ENCODE data around the gene IRAK3. TPM values are rescaled to one million over a fixed set of nuclear protein-coding genes. Genes with fewer than 3 reads are reported as not detected.
A peak's percentile ranks its signal among the peaks of the same experiment; 100 is the strongest.
"Not testable (repeated sequence)": the region's sequence is repeated elsewhere in the genome, so short reads cannot be mapped to it uniquely, and the experiment has no call there.

IRAK3 gene
- total RNA-seq, 2 donors from 2014 or later: 0.27 to 0.59 TPM

GRCh38 chr12:66176105-66176900, 12.7 kb upstream of the IRAK3 start:
- Histone ChIP-seq H3K4me3 (ENCODE audit: low read length) (no peak overlapping the region), H3K9ac (ENCODE audit: extremely low read depth, low read length, poor library complexity, severe bottlenecking) (no peak overlapping the region), H3K27ac (ENCODE audit: low read depth, low read length) (no peak overlapping the region), H3K27me3 (ENCODE audit: control insufficient read depth, insufficient read depth, low read length, poor library complexity, severe bottlenecking) (peaks cover 22% of the 10 kb centered on the region), H3K9me3 (ENCODE audit: control insufficient read depth, low read length) (peaks cover 14% of the 10 kb centered on the region), H3K4me1 (ENCODE audit: control insufficient read depth, insufficient read depth, low read length) (no peaks in the 10 kb centered on the region), H3K36me3 (ENCODE audit: control insufficient read depth, insufficient read depth, low read length) (no peaks in the 10 kb centered on the region)
- H3K27ac Mint-ChIP-seq: no peak overlapping the region
- H3K4me3 Mint-ChIP-seq: no peak overlapping the region
- no peak for DNase-seq
- H3K4me1 Mint-ChIP-seq: peaks cover 2% of the 10 kb centered on the region
- WGBS, 2 experiments (ENCODE audit: insufficient coverage in 1 of 2, insufficient read length in 1 of 2): no CpG with 5 or more reads among the region's 1 CpG
- peaks cover 12% of the 10 kb centered on the region for H3K27me3 Mint-ChIP-seq (ENCODE audit: insufficient read depth)
- peaks cover 28% of the 10 kb centered on the region for H3K9me3 Mint-ChIP-seq
- H3K36me3 Mint-ChIP-seq (ENCODE audit: low read depth): no peaks in the 10 kb centered on the region
- no peak for TF ChIP-seq CTCF (conservative IDR thresholded peaks at IDR 0.05)

GRCh38 chr12:66182956-66183355, 6.1 kb upstream of the IRAK3 start:
- Mint-ChIP-seq H3K27me3 (ENCODE audit: insufficient read depth) (peaks cover 27% of the 10 kb centered on the region), H3K36me3 (ENCODE audit: low read depth) (no peaks in the 10 kb centered on the region), H3K4me3 (no peak overlapping the region), H3K27ac (no peak overlapping the region), H3K4me1 (no peaks in the 10 kb centered on the region), H3K9me3 (no peaks in the 10 kb centered on the region)
- Histone ChIP-seq H3K27me3 (ENCODE audit: control insufficient read depth, insufficient read depth, low read length, poor library complexity, severe bottlenecking) (peaks cover 24% of the 10 kb centered on the region), H3K4me1 (ENCODE audit: control insufficient read depth, insufficient read depth, low read length) (no peaks in the 10 kb centered on the region), H3K27ac (ENCODE audit: low read depth, low read length) (no peak overlapping the region), H3K9me3 (ENCODE audit: control insufficient read depth, low read length) (no peaks in the 10 kb centered on the region), H3K36me3 (ENCODE audit: control insufficient read depth, insufficient read depth, low read length) (no peaks in the 10 kb centered on the region), H3K9ac (ENCODE audit: extremely low read depth, low read length, poor library complexity, severe bottlenecking) (no peak overlapping the region), H3K4me3 (ENCODE audit: low read length) (no peak overlapping the region)
- TF ChIP-seq CTCF (conservative IDR thresholded peaks at IDR 0.05): no peak
- 93 to 96% methylated on average over 3 of the region's 3 CpGs for WGBS, 2 experiments (ENCODE audit: insufficient coverage in 1 of 2, insufficient read length in 1 of 2)
- no peak for DNase-seq

GRCh38 chr12:66184822-66185221, 4.2 kb upstream of the IRAK3 start:
- H3K36me3 Mint-ChIP-seq (ENCODE audit: low read depth); H3K4me1 ChIP-seq (ENCODE audit: control insufficient read depth, insufficient read depth, low read length); H3K4me1 Mint-ChIP-seq; H3K9me3 ChIP-seq (ENCODE audit: control insufficient read depth, low read length); H3K36me3 ChIP-seq (ENCODE audit: control insufficient read depth, insufficient read depth, low read length); H3K9me3 Mint-ChIP-seq; H3K27ac ChIP-seq (ENCODE audit: low read depth, low read length); H3K9ac ChIP-seq (ENCODE audit: extremely low read depth, low read length, poor library complexity, severe bottlenecking); H3K4me3 ChIP-seq (ENCODE audit: low read length); H3K27ac Mint-ChIP-seq; H3K4me3 Mint-ChIP-seq: not testable (repeated sequence)
- DNase-seq: peak; percentile 9
- peaks cover 38% of the 10 kb centered on the region for H3K27me3 Mint-ChIP-seq (ENCODE audit: insufficient read depth)
- WGBS, 2 experiments (ENCODE audit: insufficient coverage in 1 of 2, insufficient read length in 1 of 2): 71 to 91% methylated on average over 1 of the region's 3 CpGs
- H3K27me3 ChIP-seq (ENCODE audit: control insufficient read depth, insufficient read depth, low read length, poor library complexity, severe bottlenecking): peaks cover 32% of the 10 kb centered on the region

Measured in endodermal cell (in vitro differentiated cells).